ENCODE data around the gene LHX6.

LHX6 gene

DNA sequence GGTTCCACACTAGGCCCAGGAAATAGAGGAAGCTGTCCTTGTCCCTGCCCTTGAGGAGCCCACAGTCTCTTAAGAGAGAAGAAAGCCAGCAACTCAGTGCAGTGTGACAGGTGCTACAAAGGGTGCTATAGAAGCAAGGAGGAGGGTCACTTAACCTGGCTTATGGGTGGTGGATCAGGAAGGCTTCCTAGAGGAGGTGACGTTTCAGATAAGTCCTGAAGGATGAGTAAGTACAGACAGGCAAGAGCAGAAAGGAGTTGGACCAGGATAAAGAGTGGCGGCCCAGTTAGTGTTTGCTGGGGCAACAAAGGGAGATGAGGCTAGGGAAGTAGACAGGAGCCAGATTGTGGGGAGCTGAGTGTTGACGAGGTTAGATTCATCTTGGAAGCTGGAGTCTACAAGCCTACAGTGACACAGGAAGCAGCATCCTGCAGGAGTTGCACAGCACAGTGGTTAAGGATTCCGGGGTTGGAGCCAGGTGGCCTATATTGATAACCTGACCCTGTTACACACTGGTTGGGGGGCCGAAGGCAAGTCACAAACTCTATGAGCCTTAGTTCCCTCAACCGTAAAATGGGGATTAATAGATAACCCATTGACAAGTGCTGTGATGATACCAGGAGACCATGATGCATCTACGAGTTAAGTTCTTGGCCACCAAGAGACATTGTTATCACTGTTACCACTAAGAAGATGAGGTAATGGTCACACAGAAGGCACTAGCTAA lies 5.4 kb upstream of the LHX6 start:
- no peak for DNase-seq

DNA sequence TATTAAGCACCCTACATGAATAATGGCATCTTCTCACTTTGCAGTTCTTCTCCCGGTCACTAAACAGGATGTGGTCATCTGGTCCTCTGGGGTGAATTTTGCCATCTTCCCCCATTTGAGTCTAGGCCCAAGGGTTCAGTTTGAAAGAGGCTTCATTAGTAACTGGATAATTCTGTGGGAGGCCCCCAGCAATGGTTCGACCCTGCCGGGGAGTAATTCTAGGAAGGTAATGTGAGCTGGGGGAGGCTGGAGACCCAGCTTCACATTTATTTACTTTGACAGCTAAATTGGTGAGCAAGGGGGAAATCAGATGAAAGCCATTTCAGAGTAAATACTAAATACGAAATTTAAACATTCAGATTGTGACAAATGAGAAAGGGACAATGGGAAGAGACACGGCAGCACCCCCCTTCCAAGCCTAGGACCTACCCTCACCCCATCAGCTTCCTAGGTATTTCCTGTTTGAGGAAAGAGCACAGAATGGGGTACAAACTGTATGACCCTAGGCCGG lies 4.1 kb upstream of the LHX6 start:
- DNase-seq = no peak

DNA sequence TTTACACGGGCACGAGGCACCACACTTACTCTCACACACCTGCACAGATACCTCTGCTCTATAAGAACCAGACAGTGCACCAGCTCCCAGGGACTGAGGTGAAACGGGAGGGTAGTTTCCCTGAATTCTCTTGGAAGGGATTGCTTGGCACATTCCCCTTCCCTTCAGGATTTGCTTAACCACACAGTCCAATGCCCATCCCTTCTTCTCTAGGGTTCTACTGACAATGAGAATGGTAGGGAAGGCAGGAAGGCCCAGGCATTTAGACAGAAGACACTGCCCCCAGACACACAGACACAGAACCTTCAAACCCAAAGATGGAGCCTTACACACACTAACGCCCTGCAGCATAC lies 704 bp upstream of the LHX6 start:
- no peak for DNase-seq

- DNase-seq = no peak
Observed at GRCh38 chr9:122228191-122228567, 578 bp downstream of the LHX6 start.

DNA sequence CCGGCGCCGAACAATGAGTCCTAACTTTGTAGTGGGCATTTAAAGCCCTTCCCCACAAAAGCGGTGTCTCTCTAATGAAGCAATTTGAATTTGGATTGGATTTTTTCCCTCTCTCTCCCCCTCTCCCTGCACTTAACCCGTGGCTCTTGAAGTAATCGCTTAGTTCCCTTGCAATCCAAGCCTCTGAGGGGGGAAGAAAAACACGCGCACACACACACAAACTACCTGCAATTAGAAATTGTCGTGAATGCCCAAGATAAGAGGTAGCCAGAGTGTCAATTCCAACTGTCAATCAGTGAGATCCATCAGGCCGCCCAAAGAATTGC lies 1.2 kb downstream of the LHX6 start:
- no peak for DNase-seq

- DNase-seq = no peak
Observed at GRCh38 chr9:122226758-122227574, 1.8 kb downstream of the LHX6 start.

- DNase-seq = no peak
Observed at GRCh38 chr9:122226142-122226757, 2.5 kb downstream of the LHX6 start.

DNA sequence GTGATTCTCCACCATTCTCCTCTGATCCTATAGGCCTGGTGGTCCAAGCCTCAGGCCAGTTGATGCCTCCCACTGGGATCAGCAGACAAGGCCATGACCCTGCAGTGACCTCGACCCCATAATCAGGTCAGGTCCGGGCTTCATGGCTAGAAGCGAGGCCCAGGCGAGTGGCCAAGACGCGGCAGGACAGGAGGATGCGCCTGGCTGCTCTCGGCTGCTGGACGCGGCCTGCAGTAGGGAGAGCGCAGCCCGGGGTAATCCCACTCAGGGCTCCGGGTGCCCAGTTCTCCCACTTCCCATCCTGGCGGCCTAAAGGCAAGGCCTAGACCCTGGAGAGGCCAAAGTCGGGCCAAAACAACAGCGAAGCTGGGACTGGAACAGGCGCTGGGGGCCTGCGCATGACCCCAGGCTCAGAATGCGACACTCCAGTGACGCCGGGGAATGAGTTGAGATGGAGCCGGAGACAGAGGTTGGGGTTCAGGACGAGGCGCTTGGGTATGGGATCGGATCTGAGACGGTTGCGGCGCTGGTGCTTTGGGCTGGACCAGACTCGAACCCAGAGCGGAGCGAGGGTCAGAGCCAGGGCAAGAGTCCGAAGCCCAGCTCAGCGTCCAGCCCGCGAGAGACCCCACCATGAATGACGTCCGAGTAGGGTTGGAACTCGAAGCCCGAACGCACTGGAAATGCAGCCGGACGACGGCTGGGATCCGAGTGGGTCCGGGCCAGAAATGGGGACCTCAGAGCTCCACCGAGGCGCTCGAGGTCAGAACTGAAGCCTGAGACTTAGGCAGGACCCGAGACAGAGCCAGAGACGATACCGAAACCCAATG lies 3.2 kb downstream of the LHX6 start:
- DNase-seq = no peak

DNA sequence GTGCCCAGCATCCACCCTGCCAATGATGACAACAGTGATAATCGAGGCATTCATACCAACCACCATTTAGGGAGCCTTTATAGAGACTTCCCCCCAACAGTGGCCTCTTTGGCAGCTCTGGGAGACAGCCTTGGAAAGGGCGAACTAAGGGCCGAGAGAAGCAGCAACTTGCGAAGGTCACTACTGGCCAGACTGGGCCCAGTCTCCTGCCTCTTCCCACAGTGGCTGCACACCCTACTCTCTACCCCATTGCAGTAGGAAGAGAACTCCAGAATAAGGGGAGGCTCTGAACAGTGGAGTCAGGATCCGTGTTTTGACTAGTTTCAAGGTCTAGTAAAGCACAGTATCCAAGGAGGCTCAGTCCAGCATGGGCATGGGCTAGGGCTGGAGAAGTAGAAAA lies 5.3 kb downstream of the LHX6 start:
- DNase-seq = no peak

- DNase-seq = no peak
Observed at GRCh38 chr9:122222791-122223190, 6.0 kb downstream of the LHX6 start.

DNA sequence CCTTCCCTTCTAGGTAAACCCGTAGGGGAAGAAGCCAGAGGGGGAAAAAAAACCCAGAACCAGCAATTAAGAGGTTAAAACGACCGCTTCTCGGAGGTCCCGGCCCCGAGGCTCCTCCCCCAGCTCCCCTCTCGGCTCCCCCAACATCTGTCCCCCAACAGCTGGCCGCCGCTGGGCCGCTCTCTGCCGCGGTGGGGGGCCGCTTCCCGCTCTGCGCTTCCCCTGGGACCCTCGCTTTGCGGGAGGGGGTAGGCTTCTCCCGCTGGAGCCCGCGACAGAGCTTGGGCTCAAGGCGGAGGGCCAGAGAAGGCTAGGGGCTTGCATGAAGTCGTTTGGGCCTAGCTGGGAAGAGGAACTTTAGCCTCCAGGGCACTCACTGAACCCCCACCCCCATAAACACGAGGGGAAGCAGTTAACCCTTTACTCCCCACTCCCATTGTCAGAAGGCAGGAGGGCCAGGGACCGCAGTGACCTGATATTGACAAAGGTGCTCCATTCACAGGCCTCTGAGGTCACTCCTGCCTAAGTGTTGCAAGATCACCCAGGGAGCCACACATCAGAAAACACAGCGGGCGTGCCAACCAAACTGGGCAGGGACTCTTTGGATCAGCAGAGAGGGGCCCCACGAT lies 7.5 kb downstream of the LHX6 start:
- DNase-seq = no peak

DNA sequence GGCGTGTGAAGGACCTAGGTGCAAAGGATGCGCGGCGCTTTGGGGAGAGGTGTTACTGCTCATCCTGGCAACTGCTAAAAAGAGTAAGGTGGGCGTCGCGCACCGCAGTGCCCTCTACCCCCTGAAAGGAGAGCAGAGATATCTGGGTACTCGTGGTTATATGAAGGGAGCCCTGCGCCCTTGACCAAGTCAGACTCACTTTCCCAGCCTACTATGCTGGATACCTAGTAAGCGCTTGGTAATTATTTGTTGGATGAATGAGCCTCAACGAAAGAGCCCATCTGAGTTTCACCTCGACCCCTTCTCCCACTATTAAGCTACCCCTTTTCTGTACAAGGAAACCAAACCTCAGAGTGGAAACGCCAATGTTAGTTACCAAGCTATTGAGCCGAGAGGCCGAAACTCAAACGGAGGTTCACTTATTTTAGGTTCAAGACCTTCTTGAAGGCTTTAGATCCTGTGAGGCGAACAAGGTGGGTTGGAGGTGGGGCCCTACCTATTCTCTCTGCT lies 8.0 kb downstream of the LHX6 start:
- no peak for DNase-seq

DNA sequence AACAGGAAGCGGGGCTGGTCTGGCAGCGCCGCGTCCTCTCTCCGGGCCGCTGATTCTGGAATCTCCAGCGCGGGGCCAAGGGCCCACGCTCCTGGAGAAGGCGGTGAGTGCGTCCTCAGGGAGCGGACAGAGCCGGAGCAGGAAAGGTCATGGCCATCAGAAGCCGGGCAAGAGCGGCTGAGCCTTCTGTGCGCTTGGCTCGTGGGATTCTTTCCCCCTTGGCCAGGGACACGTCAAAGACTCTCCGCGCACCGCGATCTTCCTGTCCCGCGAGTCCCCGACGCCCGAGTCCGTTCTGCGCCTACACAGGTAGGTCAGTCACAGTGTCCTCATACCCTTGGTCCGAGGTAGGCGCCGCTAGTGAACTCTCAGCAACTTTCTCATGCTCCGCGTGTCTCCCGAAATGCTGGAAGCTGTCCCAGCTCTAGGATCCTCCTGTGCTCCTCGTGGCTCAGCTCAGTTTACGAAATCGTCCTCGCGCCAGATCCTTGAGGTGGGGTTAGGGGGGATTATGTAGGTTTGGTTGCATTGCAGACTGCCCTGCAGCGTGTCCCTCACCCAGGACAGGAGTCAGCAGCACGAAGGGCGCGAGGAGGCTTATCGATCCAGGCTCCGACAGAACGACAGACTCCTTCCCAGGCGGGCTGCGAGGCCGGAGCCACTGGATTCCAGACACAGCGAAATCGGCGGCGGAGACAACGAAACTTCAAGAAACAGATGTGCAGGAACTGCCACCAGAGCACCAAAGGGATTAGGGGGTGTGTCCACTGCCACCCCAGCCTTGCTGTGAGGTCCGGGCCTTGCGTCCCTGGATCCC lies 8.7 kb downstream of the LHX6 start:
- DNase-seq = no peak

- DNase-seq = no peak
Observed at GRCh38 chr9:122218935-122219855, 9.6 kb downstream of the LHX6 start.

- DNase-seq = no peak
Observed at GRCh38 chr9:122218071-122218934, 10.5 kb downstream of the LHX6 start.

DNA sequence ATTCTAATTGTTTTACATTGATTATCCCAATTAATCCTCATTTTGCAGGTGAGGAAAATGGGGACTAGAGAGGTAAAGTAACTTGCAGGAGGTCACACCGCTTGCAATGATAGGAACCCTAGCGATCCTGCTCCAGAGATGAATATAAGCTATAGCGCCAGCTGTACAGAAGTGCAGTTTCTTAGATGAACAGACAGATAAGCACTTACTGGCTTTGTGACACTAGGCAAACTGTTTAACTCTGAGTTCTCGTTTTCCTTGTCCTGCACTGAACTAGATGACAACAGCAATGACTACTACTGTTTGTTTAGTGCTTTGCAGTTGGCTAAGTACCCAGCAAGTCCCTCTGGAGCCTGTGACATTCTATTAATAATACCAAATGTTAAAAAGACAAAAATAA lies 11.1 kb downstream of the LHX6 start:
- no peak for DNase-seq

DNA sequence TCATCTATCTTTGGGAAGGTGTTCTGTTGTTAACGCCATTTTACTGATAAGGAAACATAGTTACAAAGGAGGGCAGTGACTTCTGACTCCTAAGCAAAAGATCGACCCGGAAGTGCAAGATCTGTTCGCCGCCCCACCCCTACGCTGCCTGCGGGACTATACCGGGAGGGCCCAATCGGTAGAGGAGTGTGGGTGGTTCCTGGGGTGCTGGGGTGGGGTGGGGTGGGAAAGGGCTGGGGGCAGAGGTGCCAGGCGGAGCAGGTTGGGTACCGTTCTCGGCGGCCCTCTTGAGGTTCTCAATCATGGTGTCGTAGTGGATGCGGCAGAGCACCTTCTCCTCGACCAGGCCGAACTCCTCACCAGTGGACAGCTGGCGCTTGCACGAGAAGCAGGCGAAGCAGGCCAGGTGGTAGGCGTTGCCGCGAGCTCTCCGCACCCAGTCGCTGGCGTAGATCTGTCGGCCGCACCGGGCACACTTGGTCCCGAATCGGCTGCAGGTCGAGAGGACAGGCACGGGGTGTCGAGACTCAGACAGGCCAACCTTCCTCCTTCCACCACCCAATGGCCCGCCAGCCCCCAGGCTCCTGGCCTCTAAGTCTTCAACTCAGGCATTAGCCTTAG lies 11.8 kb downstream of the LHX6 start:
- DNase-seq = no peak

DNA sequence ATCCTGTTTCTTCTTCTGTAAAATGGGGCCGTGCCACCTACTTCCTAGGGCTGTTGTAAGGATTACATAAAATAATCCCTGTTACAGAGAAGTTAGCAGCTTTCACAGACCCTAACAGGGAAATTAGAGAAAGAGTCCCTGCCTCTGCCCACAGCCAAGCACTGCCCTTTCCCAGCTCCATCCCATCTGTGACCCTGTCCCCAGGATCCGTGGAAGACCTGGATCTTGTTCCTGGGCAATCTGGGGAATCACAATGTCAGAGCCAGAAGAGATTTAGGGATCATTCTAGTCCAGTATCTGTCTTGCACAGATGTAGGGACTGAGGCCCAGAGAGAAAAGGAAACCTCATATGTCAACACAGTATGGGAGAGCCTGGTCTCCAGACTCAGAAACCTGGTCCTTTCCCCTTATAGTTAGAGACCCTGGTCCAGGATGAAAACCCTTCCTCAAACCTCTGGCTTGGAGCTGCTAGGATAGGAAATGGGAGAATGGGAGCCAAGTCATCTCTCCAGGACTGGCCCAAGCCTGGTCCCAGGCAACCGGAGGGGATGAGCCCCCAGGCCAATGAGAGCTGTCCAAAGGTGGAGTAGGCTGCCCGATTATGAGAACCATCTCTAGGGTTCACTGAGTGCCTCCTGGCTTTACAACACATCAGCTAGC lies 12.5 kb downstream of the LHX6 start:
- no peak for DNase-seq

Data from NCI-H446 treated with DMSO at 0.1 percent for 48 hours (cell line).